Mesendoderm (in vitro differentiated cells): ENCODE results near the gene EFNA2.

Source experiments
- DNase-seq: peaks from one replicate; pipeline ENCODE4 v3.0.0; 2013
- H2AK5ac ChIP-seq: 2 replicates; pipeline ENCODE4 v1.6.1; 2013; ENCODE audit warnings: low read length, inconsistent platforms
- H2BK120ac ChIP-seq: 2 replicates; pipeline ENCODE4 v1.6.1; 2013; ENCODE audit warnings: low read depth, mild to moderate bottlenecking, low read length, moderate library complexity, mixed read lengths
- H2BK15ac ChIP-seq: replicated peaks from 2 replicates; pipeline ENCODE4 v1.6.1; 2013; ENCODE audit warnings: low read depth, mild to moderate bottlenecking, moderate library complexity
- H2BK5ac ChIP-seq: 2 replicates; pipeline ENCODE4 v1.6.1; 2013; ENCODE audit warnings: low read length, inconsistent platforms
- H3K18ac ChIP-seq: 2 replicates; pipeline ENCODE4 v1.6.1; 2013; ENCODE audit warnings: mild to moderate bottlenecking, low read length, mixed read lengths
- H3K23ac ChIP-seq: one replicate; pipeline ENCODE4 v1.6.1; 2013; ENCODE audit warnings: low read length
- H3K27ac ChIP-seq: 2 replicates; pipeline ENCODE4 v1.5.1; 2013; ENCODE audit warnings: low read depth, mild to moderate bottlenecking, inconsistent platforms, low read length, moderate library complexity
- H3K27me3 ChIP-seq: 2 replicates; pipeline ENCODE4 v1.6.1; 2013; ENCODE audit warnings: low read length, control low read depth, mild to moderate bottlenecking, inconsistent platforms; ENCODE audit not compliant: insufficient read depth, poor library complexity
- H3K36me3 ChIP-seq: 2 replicates; pipeline ENCODE4 v1.6.1; 2013; ENCODE audit warnings: low read length, inconsistent platforms; ENCODE audit not compliant: control insufficient read depth, insufficient read depth
- H3K4ac ChIP-seq: one replicate; pipeline ENCODE4 v1.6.1; 2013; ENCODE audit warnings: low read depth, mild to moderate bottlenecking, low read length, moderate library complexity
- H3K4me1 ChIP-seq: 2 replicates; pipeline ENCODE4 v1.6.1; 2013; ENCODE audit warnings: low read depth, low read length, inconsistent platforms; ENCODE audit not compliant: control insufficient read depth
- H3K4me2 ChIP-seq: 2 replicates; pipeline ENCODE4 v1.6.1; 2013; ENCODE audit warnings: low read length
- H3K4me3 ChIP-seq: 2 replicates; pipeline ENCODE4 v1.5.1; 2013; ENCODE audit warnings: mild to moderate bottlenecking, low read length
- H3K56ac ChIP-seq: one replicate; pipeline ENCODE4 v1.6.1; 2013; ENCODE audit warnings: low read length
- H3K79me1 ChIP-seq: 2 replicates; pipeline ENCODE4 v1.6.1; 2013; ENCODE audit warnings: low read length, inconsistent platforms
- H3K79me2 ChIP-seq: 2 replicates; pipeline ENCODE4 v1.6.1; 2013; ENCODE audit warnings: mild to moderate bottlenecking, low read length; ENCODE audit not compliant: control insufficient read depth, insufficient read depth
- H3K9ac ChIP-seq: 2 replicates; pipeline ENCODE4 v1.6.1; 2013; ENCODE audit warnings: low read length, inconsistent platforms
- H4K5ac ChIP-seq: one replicate; pipeline ENCODE4 v1.6.1; 2013; ENCODE audit warnings: low read length
- H4K8ac ChIP-seq: one replicate; pipeline ENCODE4 v1.6.1; 2013; ENCODE audit warnings: low read depth, mild to moderate bottlenecking, control low read depth, low read length, moderate library complexity
- WGBS: extraction: QIAGEN DNeasy Blood & Tissue Kit; methylation state at CpG from one replicate; pipeline ENCODE4 v1.1.7; 2013; ENCODE audit warnings: low lambda C conversion rate, missing lambda C conversion rate; ENCODE audit not compliant: insufficient coverage; ENCODE audit errors: extremely low coverage; 5-methylcytosine and 5-hydroxymethylcytosine counted together

EFNA2 gene

DNA sequence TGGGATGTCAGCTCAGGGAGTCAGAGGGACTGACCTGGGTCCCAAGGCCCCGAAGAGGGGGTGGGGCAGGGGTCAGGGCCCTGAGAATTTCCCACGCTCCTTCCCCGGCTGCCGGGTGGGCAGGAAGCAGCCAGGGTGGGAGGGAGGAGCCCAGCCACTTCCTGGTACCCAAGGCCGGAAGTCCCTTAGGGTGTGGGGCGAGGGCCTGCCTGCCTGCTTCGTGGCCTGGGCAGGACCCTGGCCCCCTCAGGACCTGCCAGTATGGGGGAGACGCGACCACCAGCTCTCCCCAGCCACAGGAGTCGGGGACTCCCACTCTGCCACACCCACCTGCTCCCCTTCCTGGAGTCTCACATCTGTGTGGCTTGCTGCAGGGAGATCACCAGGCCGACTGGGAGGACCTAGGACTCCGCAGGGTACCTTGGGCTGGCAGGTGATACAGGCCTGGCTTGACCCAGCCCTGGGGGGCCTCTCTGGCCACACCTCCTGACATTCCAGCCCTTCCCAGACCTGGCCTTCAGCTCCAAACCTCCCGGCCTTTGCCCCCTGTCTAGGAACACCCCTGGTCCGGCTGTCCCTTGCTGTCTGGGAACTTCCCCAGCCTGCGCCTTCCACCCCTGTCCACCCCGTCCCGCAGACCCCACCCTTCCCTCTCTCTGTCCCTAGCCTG, 26.3 kb upstream of the EFNA2 start:
- Histone ChIP-seq H3K56ac (no peak overlapping the region), H3K36me3 (peaks cover 12% of the 10 kb centered on the region), H3K79me1 (peaks cover 13% of the 10 kb centered on the region), H2BK15ac (no peak overlapping the region), H3K79me2 (peaks cover 19% of the 10 kb centered on the region), H4K8ac (no peak overlapping the region), H3K18ac (no peak overlapping the region), H3K4me2 (no peak overlapping the region), H3K4me3 (no peak overlapping the region), H3K27ac (peak overlapping the region; percentile 50), H3K9ac (peak overlapping the region; percentile 19), H3K4ac (no peak overlapping the region), H2BK5ac (no peak overlapping the region), H2AK5ac (no peak overlapping the region), H2BK120ac (no peak overlapping the region), H3K23ac (no peak overlapping the region), H3K4me1 (peaks cover 4% of the 10 kb centered on the region), H4K5ac (no peak overlapping the region), H3K27me3 (no peaks in the 10 kb centered on the region)
- DNase-seq, result peak; percentile 90
- no CpG with 5 or more reads among the region's 17 CpGs for WGBS

DNA sequence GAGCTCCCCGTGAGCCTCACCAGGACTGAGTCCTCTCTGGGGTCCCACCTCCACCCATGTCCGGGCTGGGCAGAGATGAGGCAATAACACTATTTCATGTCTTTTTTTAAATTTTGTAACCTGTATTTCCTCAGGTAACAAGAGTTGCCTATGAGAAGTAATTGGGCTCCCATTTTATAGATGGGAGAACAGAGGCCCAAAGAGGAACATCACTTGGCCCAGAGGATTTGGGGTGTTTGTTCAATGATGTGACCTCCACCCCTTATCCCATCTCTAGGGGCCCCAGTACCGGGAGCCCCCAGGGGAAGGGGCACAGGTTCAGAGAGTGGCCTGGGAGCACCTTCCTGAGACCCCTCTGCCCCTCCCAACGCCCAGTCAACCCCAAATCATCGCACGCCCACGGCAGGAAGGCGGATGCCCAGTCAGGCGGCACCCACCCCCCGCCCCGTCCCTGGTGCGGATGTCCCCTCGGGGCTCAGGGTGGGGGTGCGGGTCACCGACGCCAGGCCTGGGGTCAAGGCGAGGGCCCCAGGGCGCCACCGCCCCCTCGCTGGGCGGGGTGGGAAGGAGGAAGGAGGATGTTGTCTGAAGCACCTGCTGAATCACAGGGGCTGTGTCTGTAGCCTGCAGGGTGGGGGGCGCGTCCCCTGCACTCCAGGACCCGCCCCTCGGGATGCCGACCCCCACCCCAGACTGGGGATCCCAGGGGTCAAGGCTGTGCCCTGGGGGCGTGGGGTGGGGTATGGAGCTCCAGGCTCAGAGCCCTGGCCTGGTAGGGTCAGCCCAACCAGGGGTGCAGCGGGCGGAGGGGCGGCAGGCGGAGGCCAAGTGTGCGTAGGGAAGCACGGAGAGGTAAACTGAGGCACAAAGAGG, 25.6 kb upstream of the EFNA2 start:
- H3K79me2 ChIP-seq, result peaks cover 11% of the 10 kb centered on the region
- peak overlapping the region; percentile 21 for H3K4me2 ChIP-seq
- peak overlapping the region; percentile 25 for H3K9ac ChIP-seq
- peak overlapping the region; percentile 50 for H3K4ac ChIP-seq
- no peak overlapping the region for H2BK15ac ChIP-seq
- peak overlapping the region; percentile 48 for H3K27ac ChIP-seq
- peaks cover 6% of the 10 kb centered on the region for H3K36me3 ChIP-seq
- H4K8ac ChIP-seq, result no peak overlapping the region
- no peak overlapping the region for H3K23ac ChIP-seq
- H3K18ac ChIP-seq, result peak overlapping the region; percentile 52
- DNase-seq, result peak; percentile 67
- peaks cover 6% of the 10 kb centered on the region for H3K79me1 ChIP-seq
- H2BK120ac ChIP-seq, result peak overlapping the region; percentile 17
- no peaks in the 10 kb centered on the region for H3K27me3 ChIP-seq
- no peak overlapping the region for H2BK5ac ChIP-seq
- no peak overlapping the region for H4K5ac ChIP-seq
- no peak overlapping the region for H3K4me3 ChIP-seq
- WGBS, result no CpG with 5 or more reads among the region's 33 CpGs
- peak overlapping the region; percentile 82 for H3K56ac ChIP-seq
- H3K4me1 ChIP-seq, result peaks cover 7% of the 10 kb centered on the region
- H2AK5ac ChIP-seq, result no peak overlapping the region

DNA sequence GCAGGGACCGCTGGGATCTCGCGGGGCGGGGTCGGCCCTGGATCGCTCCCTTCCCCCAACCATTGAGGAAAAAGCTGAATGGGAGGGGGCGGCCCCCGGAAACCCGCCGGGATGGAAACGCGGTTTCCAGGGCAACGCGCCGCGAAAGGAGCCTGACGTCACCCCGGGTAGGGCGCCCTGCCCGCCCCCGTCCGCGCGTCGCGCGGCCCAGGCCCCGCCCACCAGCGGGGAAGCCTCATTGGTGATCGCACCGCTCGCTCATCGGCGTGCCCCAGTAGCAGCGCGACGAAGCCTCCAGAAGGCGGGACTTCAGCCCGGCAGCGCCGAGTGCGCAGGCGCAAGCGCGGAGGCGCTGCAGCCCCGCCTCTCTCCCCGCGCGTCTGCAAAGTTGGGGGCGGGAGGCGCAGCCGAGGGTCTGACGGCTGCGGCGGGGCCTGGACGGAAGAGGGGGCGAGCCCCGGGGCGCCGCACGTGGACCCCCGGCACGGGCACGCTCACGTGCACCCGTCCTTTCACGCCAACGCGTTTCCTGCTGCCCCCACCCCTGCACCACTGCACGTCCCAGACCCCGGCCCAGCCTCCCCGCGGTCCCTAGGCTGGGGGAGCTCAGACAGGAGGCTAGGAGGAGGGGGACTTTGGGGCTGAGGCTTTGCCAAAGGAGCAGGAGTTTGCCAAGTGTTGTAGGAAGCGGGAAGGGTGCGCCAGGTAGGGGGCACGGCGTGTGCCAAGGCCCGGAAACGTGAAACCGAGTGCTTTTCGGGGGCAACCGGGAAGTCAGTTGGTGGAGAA, 24.7 kb upstream of the EFNA2 start:
- Histone ChIP-seq H4K5ac (no peak overlapping the region), H3K9ac (peak overlapping the region; percentile 76), H3K18ac (peak overlapping the region; percentile 52), H3K23ac (no peak overlapping the region), H3K27ac (peak overlapping the region; percentile 37), H3K4me2 (peak overlapping the region; percentile 95), H3K4ac (no peak overlapping the region), H3K4me1 (peaks cover 9% of the 10 kb centered on the region), H2BK5ac (peak overlapping the region; percentile 23), H2BK120ac (no peak overlapping the region), H2BK15ac (no peak overlapping the region), H3K79me1 (no peaks in the 10 kb centered on the region), H3K36me3 (peaks cover 4% of the 10 kb centered on the region), H3K27me3 (no peaks in the 10 kb centered on the region), H3K56ac (peak overlapping the region; percentile 86), H3K79me2 (peaks cover 4% of the 10 kb centered on the region), H2AK5ac (no peak overlapping the region), H3K4me3 (peak overlapping the region; percentile 52), H4K8ac (no peak overlapping the region)
- DNase-seq, result peak; percentile 97
- no CpG with 5 or more reads among the region's 83 CpGs for WGBS

DNA sequence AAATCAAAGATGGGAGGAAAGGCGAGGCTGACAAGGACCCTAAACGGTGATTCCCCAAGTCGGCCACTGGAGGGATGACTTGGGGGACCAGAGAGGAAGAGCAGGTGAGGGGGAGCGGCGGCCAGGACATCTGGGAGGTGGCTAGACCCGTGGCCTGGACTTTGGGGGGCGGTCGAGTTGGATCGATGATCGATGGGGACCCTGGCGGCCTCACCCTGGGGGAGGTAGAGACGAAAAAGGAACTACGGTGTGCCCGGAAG, 24.2 kb upstream of the EFNA2 start:
- no peak overlapping the region for H4K8ac ChIP-seq
- no peak overlapping the region for H2BK5ac ChIP-seq
- no peak overlapping the region for H3K27ac ChIP-seq
- H3K4me1 ChIP-seq, result peaks cover 11% of the 10 kb centered on the region
- H2BK120ac ChIP-seq, result no peak overlapping the region
- H3K4ac ChIP-seq, result peak overlapping the region; percentile 4
- no peaks in the 10 kb centered on the region for H3K79me1 ChIP-seq
- H2AK5ac ChIP-seq, result no peak overlapping the region
- DNase-seq, result peak; percentile 67
- no peak overlapping the region for H4K5ac ChIP-seq
- peaks cover 3% of the 10 kb centered on the region for H3K79me2 ChIP-seq
- H3K23ac ChIP-seq, result no peak overlapping the region
- no peak overlapping the region for H2BK15ac ChIP-seq
- peak overlapping the region; percentile 95 for H3K4me2 ChIP-seq
- WGBS, result no CpG with 5 or more reads among the region's 14 CpGs
- peak overlapping the region; percentile 76 for H3K9ac ChIP-seq
- H3K36me3 ChIP-seq, result peaks cover 3% of the 10 kb centered on the region
- peak overlapping the region; percentile 44 for H3K18ac ChIP-seq
- H3K27me3 ChIP-seq, result no peaks in the 10 kb centered on the region
- peak overlapping the region; percentile 52 for H3K4me3 ChIP-seq
- H3K56ac ChIP-seq, result peak overlapping the region; percentile 86

DNA sequence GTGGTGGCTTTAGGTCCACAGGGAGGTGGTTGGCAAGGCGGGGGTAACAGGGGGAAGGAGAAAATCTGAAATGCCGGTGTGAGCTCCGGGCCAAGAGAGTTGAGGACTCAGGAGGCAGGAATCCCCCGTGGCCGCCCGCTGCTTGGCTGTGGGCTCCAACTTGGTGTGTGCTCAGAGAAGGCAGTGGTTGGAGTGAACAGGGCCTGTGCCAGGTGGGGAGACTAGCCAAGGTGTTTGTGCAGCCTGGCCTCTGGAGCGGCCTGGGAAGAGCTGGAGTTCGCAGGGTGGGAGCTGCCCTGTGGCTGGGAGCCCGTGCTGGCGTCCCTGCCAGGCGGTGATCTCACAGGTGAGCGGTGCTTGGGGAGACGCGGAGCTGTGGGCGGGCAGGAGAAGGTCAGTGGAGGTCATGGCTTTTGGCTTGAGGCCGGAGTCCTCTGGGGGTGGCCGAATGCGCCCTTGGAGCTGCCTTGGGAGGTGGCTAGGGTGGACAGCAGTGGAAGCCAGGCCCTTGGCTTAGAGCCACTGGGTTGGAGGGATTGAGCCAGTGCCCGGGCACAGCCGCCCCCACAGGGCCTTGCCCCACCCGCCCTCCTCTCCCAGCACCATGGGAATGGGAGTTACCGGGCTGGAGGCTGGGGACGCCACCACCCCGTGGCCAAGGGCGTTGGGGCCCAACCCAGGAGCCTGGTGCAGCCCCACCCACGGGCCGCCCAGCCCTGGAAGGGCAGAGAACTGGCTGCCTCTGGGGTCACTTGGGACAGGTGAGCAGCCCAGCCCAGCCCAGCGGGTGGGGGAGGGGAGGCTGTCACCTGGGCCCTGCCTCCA, 23.7 kb upstream of the EFNA2 start:
- H3K4me1 ChIP-seq, result peaks cover 11% of the 10 kb centered on the region
- H2AK5ac ChIP-seq, result no peak overlapping the region
- peak overlapping the region; percentile 4 for H3K4ac ChIP-seq
- no peaks in the 10 kb centered on the region for H3K79me2 ChIP-seq
- peak overlapping the region; percentile 86 for H3K56ac ChIP-seq
- H3K27me3 ChIP-seq, result no peaks in the 10 kb centered on the region
- H3K4me3 ChIP-seq, result peak overlapping the region; percentile 52
- H3K79me1 ChIP-seq, result no peaks in the 10 kb centered on the region
- H3K18ac ChIP-seq, result peak overlapping the region; percentile 44
- DNase-seq, result no peak
- H3K27ac ChIP-seq, result peak overlapping the region; percentile 24
- H3K36me3 ChIP-seq, result no peaks in the 10 kb centered on the region
- peak overlapping the region; percentile 76 for H3K9ac ChIP-seq
- no peak overlapping the region for H2BK5ac ChIP-seq
- H2BK120ac ChIP-seq, result no peak overlapping the region
- no peak overlapping the region for H2BK15ac ChIP-seq
- peak overlapping the region; percentile 95 for H3K4me2 ChIP-seq
- H3K23ac ChIP-seq, result no peak overlapping the region
- no peak overlapping the region for H4K5ac ChIP-seq
- no CpG with 5 or more reads among the region's 28 CpGs for WGBS
- no peak overlapping the region for H4K8ac ChIP-seq
